Keratinocyte (primary cell): ENCODE measurements around the gene SLC9A7. TPM values are rescaled to one million over a fixed set of nuclear protein-coding genes. Genes with fewer than 3 reads are reported as not detected.

Experiments
- DNase-seq: peaks from one replicate; pipeline ENCODE4 v3.0.0-alpha.2; 2011; ENCODE audit warnings: low read depth, missing footprints, low spot score
- FAIRE-seq: peaks from 2 replicates; lab custom pipeline; 2011; peaks lifted over from hg19 to GRCh38; lab: Jason Lieb, UNC
- H2AFZ ChIP-seq: 2 replicates; pipeline ENCODE4 v1.6.0; 2012; ENCODE audit warnings: low read length, control low read depth, inconsistent platforms; ENCODE audit not compliant: control insufficient read depth
- H3K27ac ChIP-seq: 2 replicates; pipeline ENCODE4 v1.5.1; 2011; ENCODE audit warnings: low read length; ENCODE audit not compliant: control insufficient read depth, insufficient read depth
- H3K27me3 ChIP-seq: 3 replicates; pipeline ENCODE4 v1.6.0; 2011; ENCODE audit warnings: low read length; ENCODE audit not compliant: control insufficient read depth, insufficient read depth; ENCODE audit errors: extremely low read depth
- H3K36me3 ChIP-seq, 2 experiments: 2 replicates in 1 of 2; 3 replicates in 1 of 2; pipeline ENCODE4 v1.5.1; 2011; ENCODE audit warnings: low read length in 2 of 2, mild to moderate bottlenecking in 1 of 2; ENCODE audit not compliant: control insufficient read depth in 2 of 2, insufficient read depth in 2 of 2; ENCODE audit errors: extremely low read depth in 1 of 2
- H3K4me1 ChIP-seq: 3 replicates; pipeline ENCODE4 v1.5.1; 2011; ENCODE audit warnings: low read length; ENCODE audit not compliant: control insufficient read depth, insufficient read depth; ENCODE audit errors: extremely low read depth
- H3K4me2 ChIP-seq: 3 replicates; pipeline ENCODE4 v1.6.0; 2011; ENCODE audit warnings: low read depth, low read length; ENCODE audit not compliant: control insufficient read depth, insufficient read depth; ENCODE audit errors: extremely low read depth
- H3K4me3 ChIP-seq, 3 experiments: fragments of 200-600 bp in 1 of 3; sonication (generic) in 1 of 3; 2 replicates in 2 of 3; 3 replicates in 1 of 3; pipeline ENCODE4 v1.5.1; 2011 to 2016; ENCODE audit warnings: low read length in 3 of 3, mild to moderate bottlenecking in 3 of 3, control low read depth in 2 of 3, inconsistent platforms in 1 of 3, low read depth in 1 of 3, mixed read lengths in 1 of 3, mixed run types in 1 of 3, moderate library complexity in 1 of 3; ENCODE audit not compliant: control insufficient read depth in 2 of 3, insufficient read depth in 2 of 3; ENCODE audit errors: extremely low read depth in 1 of 3
- H3K79me2 ChIP-seq: 2 replicates; pipeline ENCODE4 v1.6.0; 2012; ENCODE audit warnings: low read length; ENCODE audit not compliant: control insufficient read depth, insufficient read depth
- H3K9ac ChIP-seq: 3 replicates; pipeline ENCODE4 v1.6.0; 2011; ENCODE audit warnings: low read length; ENCODE audit not compliant: control insufficient read depth, insufficient read depth; ENCODE audit errors: extremely low read depth
- H3K9me1 ChIP-seq: 3 replicates; pipeline ENCODE4 v1.6.0; 2011; ENCODE audit warnings: low read length; ENCODE audit not compliant: control insufficient read depth, insufficient read depth; ENCODE audit errors: extremely low read depth
- H3K9me3 ChIP-seq: 2 replicates; pipeline ENCODE4 v1.5.1; 2012; ENCODE audit warnings: low read depth, low read length; ENCODE audit not compliant: control insufficient read depth
- H4K20me1 ChIP-seq: 3 replicates; pipeline ENCODE4 v1.6.0; 2011; ENCODE audit warnings: low read length; ENCODE audit not compliant: control insufficient read depth, insufficient read depth; ENCODE audit errors: extremely low read depth
- EZH2 ChIP-seq: IDR thresholded peaks from one replicate; pipeline ENCODE4 v1.6.1; 2012; ENCODE audit warnings: inconsistent platforms, mild to moderate bottlenecking, low read length, moderate library complexity
- dilution Hi-C: fragments of 300-500 bp; cut with MboI; formaldehyde crosslinking; loops from one replicate; pipeline ENCODE4 v1.7.0; 2020; ENCODE audit warnings: low sequenced_read_pairs; ENCODE audit not compliant: extremely low pct_ligation_motif_present
- polyA plus RNA-seq, 5 experiments: library from polyadenylated mRNA; depleted of rRNA in 3 of 5; stranded (reverse) in 3 of 5; stranded (forward) in 1 of 5; unstranded in 1 of 5; fragments of >200 nt; gene quantifications; 1 replicate in 1 of 5; 2 replicates in 3 of 5; 3 replicates in 1 of 5; pipeline versions ENCODE4 v1.2.1 to v1.2.3, GENCODE V29; 2011 to 2012; ENCODE audit warnings: missing spikeins in 2 of 5, low read depth in 1 of 5, low replicate concordance in 1 of 5
- TF ChIP-seq, protein P1 (sequence below), 3 experiments: IDR thresholded peaks in 1 of 3; conservative IDR thresholded peaks in 1 of 3; optimal IDR thresholded peaks in 1 of 3; 2 replicates in 2 of 3; 3 replicates in 1 of 3; pipeline versions ENCODE3 to v1.5.1; 2011; ENCODE audit warnings: low read length in 3 of 3, mild to moderate bottlenecking in 3 of 3, moderate library complexity in 2 of 3, control low read depth in 1 of 3, inconsistent platforms in 1 of 3; ENCODE audit not compliant: insufficient read depth in 2 of 3; ENCODE audit errors: extremely low read depth in 1 of 3

SLC9A7 gene
- polyA plus RNA-seq, 1 donor (not counting 4 experiments of a cell fraction or from before 2014, with no cell fraction given): 8.1 TPM

DNA sequence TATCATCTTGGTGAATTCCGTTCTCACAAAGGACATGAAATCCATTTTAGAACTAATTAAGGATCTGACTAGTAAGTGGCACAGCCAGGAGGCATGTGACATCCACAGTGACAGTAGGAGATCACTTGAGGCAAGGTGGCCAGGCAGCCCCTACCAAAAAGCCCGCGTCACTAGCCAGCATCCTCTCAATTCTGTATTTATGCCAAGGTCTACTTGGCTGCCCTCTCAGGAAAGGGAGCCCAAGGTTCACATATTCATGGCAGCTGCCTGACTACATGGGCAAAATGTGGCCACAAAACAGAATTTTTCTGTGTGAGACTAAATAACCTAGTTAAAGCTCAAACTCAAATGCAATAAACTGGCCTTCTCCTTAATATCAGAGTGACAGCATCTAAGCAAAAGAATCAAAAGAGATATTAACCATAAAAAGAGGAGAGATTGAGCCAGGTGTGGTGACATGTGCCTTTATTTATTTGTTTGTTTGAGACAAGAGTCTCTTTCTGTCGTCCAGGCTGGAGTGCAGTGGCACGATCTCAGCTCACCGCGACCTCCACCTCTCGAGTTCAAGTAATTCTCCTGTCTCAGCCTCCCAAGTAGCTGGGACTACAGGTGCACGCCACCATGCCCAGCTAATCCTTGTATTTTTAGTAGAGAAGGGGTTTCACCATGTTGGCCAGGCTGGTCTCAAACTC is 51.5 kb downstream of the SLC9A7 start:
- FAIRE-seq (no peak), DNase-seq (no peak)
- Histone ChIP-seq H3K9me3 (no peaks in the 10 kb centered on the region), H3K27ac (no peak overlapping the region), H3K4me1 (peaks cover 28% of the 10 kb centered on the region), H3K27me3 (no peaks in the 10 kb centered on the region), H3K79me2 (no peaks in the 10 kb centered on the region), H2AFZ (no peak overlapping the region), H3K4me2 (no peak overlapping the region), H4K20me1 (no peaks in the 10 kb centered on the region), H3K4me3 (no peak overlapping the region), H3K9ac (no peak overlapping the region), H3K36me3 (no peaks in the 10 kb centered on the region), H3K9me1 (no peaks in the 10 kb centered on the region)
- dilution Hi-C loops: no loop called here
- TF ChIP-seq, protein P1, sequence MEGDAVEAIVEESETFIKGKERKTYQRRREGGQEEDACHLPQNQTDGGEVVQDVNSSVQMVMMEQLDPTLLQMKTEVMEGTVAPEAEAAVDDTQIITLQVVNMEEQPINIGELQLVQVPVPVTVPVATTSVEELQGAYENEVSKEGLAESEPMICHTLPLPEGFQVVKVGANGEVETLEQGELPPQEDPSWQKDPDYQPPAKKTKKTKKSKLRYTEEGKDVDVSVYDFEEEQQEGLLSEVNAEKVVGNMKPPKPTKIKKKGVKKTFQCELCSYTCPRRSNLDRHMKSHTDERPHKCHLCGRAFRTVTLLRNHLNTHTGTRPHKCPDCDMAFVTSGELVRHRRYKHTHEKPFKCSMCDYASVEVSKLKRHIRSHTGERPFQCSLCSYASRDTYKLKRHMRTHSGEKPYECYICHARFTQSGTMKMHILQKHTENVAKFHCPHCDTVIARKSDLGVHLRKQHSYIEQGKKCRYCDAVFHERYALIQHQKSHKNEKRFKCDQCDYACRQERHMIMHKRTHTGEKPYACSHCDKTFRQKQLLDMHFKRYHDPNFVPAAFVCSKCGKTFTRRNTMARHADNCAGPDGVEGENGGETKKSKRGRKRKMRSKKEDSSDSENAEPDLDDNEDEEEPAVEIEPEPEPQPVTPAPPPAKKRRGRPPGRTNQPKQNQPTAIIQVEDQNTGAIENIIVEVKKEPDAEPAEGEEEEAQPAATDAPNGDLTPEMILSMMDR (optimal IDR thresholded peaks at IDR 0.05 in 1 of 3, IDR thresholded peaks at IDR 0.05 in 1 of 3, conservative IDR thresholded peaks at IDR 0.05 in 1 of 3; ENCODE audit: extremely low read depth in 1 of 3, insufficient read depth in 2 of 3, low read length in 3 of 3): no peak
- TF ChIP-seq EZH2: no peak

GRCh38 chrX:46704767-46705386 is 54.0 kb downstream of the SLC9A7 start:
- TF ChIP-seq, protein P1 (optimal IDR thresholded peaks at IDR 0.05 in 1 of 3, IDR thresholded peaks at IDR 0.05 in 1 of 3, conservative IDR thresholded peaks at IDR 0.05 in 1 of 3; ENCODE audit: extremely low read depth in 1 of 3, insufficient read depth in 2 of 3, low read length in 3 of 3): no peak
- TF ChIP-seq EZH2: no peak
- dilution Hi-C loops: no loop called here
- Histone ChIP-seq H3K36me3 (no peaks in the 10 kb centered on the region), H3K79me2 (no peaks in the 10 kb centered on the region), H4K20me1 (no peaks in the 10 kb centered on the region), H3K9me1 (no peaks in the 10 kb centered on the region), H3K4me2 (no peak overlapping the region), H3K27me3 (no peaks in the 10 kb centered on the region), H2AFZ (no peak overlapping the region), H3K4me1 (peaks cover 9% of the 10 kb centered on the region), H3K4me3 (no peak overlapping the region), H3K9ac (peak overlapping the region; percentile 3), H3K9me3 (no peaks in the 10 kb centered on the region), H3K27ac (no peak overlapping the region)
- FAIRE-seq: peak; percentile 71
- no peak for DNase-seq
